ENCODE data around the gene ZDHHC7. TPM values are rescaled to one million over a fixed set of nuclear protein-coding genes. Genes with fewer than 3 reads are reported as not detected.

Gene ZDHHC7
- total and polyA plus RNA-seq, 9 of the 15 experiments (the other 6 are each of a cell fraction or from before 2014, with no cell fraction given): 1.7 to 49.7 (median 37.4) TPM

DNA sequence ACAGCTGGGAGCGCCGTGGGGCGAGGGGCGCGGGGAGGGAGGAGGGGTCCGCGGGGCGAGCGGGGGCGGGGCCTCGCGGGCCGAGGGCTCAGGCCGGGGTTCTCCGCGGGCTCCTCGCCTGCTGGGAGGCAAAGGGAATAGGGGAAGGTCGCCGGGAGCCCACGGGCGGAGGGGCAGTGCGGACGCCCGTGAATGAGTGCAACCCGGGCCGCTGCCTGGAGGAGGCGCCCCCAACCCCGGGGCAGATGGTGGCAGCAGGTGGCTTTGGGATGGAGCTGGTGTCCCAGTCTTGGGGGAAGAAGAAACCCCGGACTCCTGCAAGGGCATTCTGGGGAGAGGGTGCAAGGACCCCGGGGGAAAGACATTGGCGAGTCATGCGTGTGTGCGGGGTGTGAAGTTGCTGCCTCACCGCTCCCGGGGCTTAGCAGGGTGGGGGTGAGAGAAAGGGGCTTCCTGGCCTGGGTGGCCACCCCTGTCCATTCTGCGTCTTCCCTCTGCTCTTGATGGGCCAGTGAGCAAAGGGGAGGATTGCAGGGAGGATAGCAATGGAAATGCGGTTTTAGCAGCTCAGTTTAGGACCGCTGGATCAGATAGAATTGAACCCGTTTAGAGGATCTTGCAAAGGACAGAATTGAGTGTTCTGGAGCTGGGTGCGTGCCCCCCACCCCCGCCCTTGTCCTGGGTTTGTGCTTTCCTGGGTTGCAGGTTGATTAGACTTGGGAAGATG is 16.8 kb upstream of the ZDHHC7 start (continued):
- TF ChIP-seq, protein P1, sequence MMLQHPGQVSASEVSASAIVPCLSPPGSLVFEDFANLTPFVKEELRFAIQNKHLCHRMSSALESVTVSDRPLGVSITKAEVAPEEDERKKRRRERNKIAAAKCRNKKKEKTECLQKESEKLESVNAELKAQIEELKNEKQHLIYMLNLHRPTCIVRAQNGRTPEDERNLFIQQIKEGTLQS (IDR thresholded peaks at IDR 0.05): no peak
- TF ChIP-seq, protein P1 (CRISPR knock-in tag; conservative IDR thresholded peaks at IDR 0.05): no peak
- TF ChIP-seq RBM25 (IDR thresholded peaks at IDR 0.05; ENCODE audit: low read depth, low read length, severe bottlenecking) (peak; percentile 71), ZBTB7A (IDR thresholded peaks at IDR 0.05; ENCODE audit: borderline replicate concordance, control insufficient read depth, low read depth, low read length) (peak; percentile 67), HNRNPH1 (optimal IDR thresholded peaks at IDR 0.05; ENCODE audit: low read depth, low read length) (no peak), CBX1 (IDR thresholded peaks at IDR 0.05; ENCODE audit: low read depth) (peak; percentile 76; the same call in 1 of the 2 replicates), ZNF143 (CRISPR knock-in tag; IDR thresholded peaks at IDR 0.05) (no peak), CTCF (IDR thresholded peaks at IDR 0.05 in 2 of 3, conservative IDR thresholded peaks at IDR 0.05 in 1 of 3; ENCODE audit: insufficient read depth in 2 of 3, low read depth in 1 of 3, low read length in 3 of 3) (peak; percentile 42 to 53 (median 46); a peak in 5 of 6 replicates)

Measured in K562 (cell line).